Measurements from ENCODE around the gene RXFP1.

DNA sequence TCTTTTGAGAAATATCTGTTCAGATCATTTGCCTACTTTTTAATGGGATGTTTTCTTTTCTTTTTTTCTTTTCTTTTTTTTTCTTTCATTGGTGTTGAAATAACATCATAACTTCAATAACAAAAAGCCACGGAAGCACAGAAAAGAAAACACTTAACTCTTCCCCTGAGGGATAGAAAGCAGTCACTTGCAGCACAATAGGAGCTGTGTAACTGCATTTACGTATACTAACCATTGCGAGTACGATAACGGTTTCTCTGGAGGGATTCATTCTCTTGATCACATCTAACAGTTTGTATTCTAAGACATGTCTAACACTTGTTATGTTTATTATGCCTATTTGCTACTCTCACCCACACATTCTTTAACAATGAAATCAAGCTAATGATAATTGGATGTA is 122.7 kb downstream of the RXFP1 start:
- TF ChIP-seq CTCF (IDR thresholded peaks at IDR 0.05) (no peak), POLR2AphosphoS5 (IDR thresholded peaks at IDR 0.05) (no peak)

All from prostate gland (tissue), 2 donors.